ENCODE results near the gene GTF3C2. TPM values are rescaled to one million over a fixed set of nuclear protein-coding genes. Genes with fewer than 3 reads are reported as not detected.

Gene GTF3C2
- total and polyA plus RNA-seq, 2 of the 13 experiments (the other 11 are each of a cell fraction or from before 2014, with no cell fraction given): 77.5 to 130 TPM

DNA sequence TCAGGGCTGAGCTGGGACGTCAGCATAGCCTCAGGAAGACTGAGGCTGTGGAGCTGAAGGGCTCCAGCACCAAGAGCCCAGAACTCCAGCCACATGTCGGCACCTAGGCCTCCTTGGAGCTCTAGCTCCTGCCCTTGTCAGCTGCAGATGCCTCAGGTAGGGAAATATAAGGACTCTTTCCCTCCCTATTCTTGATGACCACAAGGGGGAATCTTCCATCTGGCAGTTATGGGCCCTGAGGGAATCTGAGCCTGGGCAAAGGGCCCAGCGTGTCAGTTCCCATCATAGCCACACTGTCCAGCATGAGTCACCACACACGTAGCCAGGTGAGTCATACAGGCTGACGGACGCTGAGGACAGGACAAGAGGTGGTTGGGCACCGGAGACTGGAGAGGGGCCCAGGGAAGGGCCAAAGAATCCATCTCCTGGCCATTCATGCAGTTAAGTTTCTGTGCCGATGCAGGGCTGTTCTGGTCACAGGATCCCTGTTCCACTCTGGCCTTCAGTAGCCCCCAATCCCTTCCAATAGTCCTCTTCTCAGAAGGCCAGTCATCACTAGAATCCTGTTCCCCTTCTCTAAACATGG is 35.5 kb downstream of the GTF3C2 start (continued):
- TF ChIP-seq CEBPZ (IDR thresholded peaks at IDR 0.05; ENCODE audit: low read length) (no peak), ERF (CRISPR knock-in tag; IDR thresholded peaks at IDR 0.05) (peak; percentile 89; the same call in 1 of the 2 replicates), SNAPC2 (CRISPR knock-in tag; IDR thresholded peaks at IDR 0.05) (no peak), TFE3 (CRISPR knock-in tag; IDR thresholded peaks at IDR 0.05) (peak; percentile 75; the same call in 1 of the 2 replicates), FOXM1 (CRISPR knock-in tag; IDR thresholded peaks at IDR 0.05) (no peak), ZNF557 (CRISPR knock-in tag; IDR thresholded peaks at IDR 0.05) (no peak), ZNF446 (CRISPR knock-in tag; IDR thresholded peaks at IDR 0.05) (no peak), CENPT (CRISPR knock-in tag; IDR thresholded peaks at IDR 0.05; ENCODE audit: low read depth) (no peak), ZNF496 (CRISPR knock-in tag; IDR thresholded peaks at IDR 0.05; ENCODE audit: insufficient replicate concordance) (no peak), ARHGAP35 (CRISPR knock-in tag; IDR thresholded peaks at IDR 0.05; ENCODE audit: borderline replicate concordance) (0 out of 2 replicates have a peak, but pooled peaks have one; percentile 67), SNRNP70 (IDR thresholded peaks at IDR 0.05; ENCODE audit: low read depth, low read length) (no peak), ZNF768 (CRISPR knock-in tag; IDR thresholded peaks at IDR 0.05) (peak; percentile 52; the same call in 1 of the 2 replicates), NFYC (CRISPR knock-in tag; IDR thresholded peaks at IDR 0.05) (peak; percentile 32; the same call in 1 of the 2 replicates), ZNF451 (CRISPR knock-in tag; IDR thresholded peaks at IDR 0.05) (peak; percentile 78; the same call in 1 of the 2 replicates), ZNF792 (CRISPR knock-in tag; IDR thresholded peaks at IDR 0.05) (peak; percentile 94), ZBTB39 (CRISPR knock-in tag; IDR thresholded peaks at IDR 0.05) (no peak), ZNF605 (CRISPR knock-in tag; IDR thresholded peaks at IDR 0.05) (peak; percentile 82), ZBTB3 (CRISPR knock-in tag; IDR thresholded peaks at IDR 0.05; ENCODE audit: borderline replicate concordance, low read depth) (no peak), ZNF337 (CRISPR knock-in tag; IDR thresholded peaks at IDR 0.05; ENCODE audit: borderline replicate concordance, low read depth) (peak; percentile 80; the same call in 1 of the 2 replicates), GABPA (IDR thresholded peaks at IDR 0.05; ENCODE audit: low read depth, low read length) (no peak), GABPA (CRISPR knock-in tag; IDR thresholded peaks at IDR 0.05; ENCODE audit: low read depth) (peak; percentile 74), ZSCAN29 (CRISPR knock-in tag; conservative IDR thresholded peaks at IDR 0.05) (no peak), REXO4 (CRISPR knock-in tag; IDR thresholded peaks at IDR 0.05; ENCODE audit: borderline replicate concordance) (no peak), ZNF547 (CRISPR knock-in tag; IDR thresholded peaks at IDR 0.05) (peak; percentile 85; the same call in 1 of the 2 replicates), SYNCRIP (IDR thresholded peaks at IDR 0.05; ENCODE audit: insufficient read depth, low read depth, low read length) (no peak), KAT7 (CRISPR knock-in tag; IDR thresholded peaks at IDR 0.05; ENCODE audit: borderline replicate concordance) (peak; percentile 75; the same call in 1 of the 2 replicates)
